HCT116 (cell line): ENCODE measurements around the gene CPNE8. TPM values are rescaled to one million over a fixed set of nuclear protein-coding genes. Genes with fewer than 3 reads are reported as not detected.

Experiments used
- ATAC-seq: fragments of 200-7000 bp; cut with Tn5 transposase; 2 replicates; pipeline ENCODE4 v1.9.1; 2020; ENCODE audit warnings: mild to moderate bottlenecking, moderate library complexity
- BruUV-seq: library from RNA; stranded (reverse); fragments of 400-500 nt; replicated peaks from 2 replicates; lab custom pipeline; 2021; lab: Mats Ljungman, UMichigan
- CTCF ChIA-PET: fragments of 300-600 bp; sonication (Branson Sonifier 250); formaldehyde crosslinking; loops from one replicate; lab custom pipeline; 2021; ENCODE audit warnings: antibody characterized with exemption; lab: Charles Lee
- POLR2A ChIA-PET: fragments of 300-600, 350-600 bp; sonication (Branson Sonifier 250); formaldehyde crosslinking; loops from one replicate; lab custom pipeline; 2021; ENCODE audit warnings: antibody characterized with exemption; lab: Charles Lee
- RAD21 ChIA-PET, 2 experiments: fragments of 300-600 bp; sonication (Branson Sonifier 250); formaldehyde crosslinking; loops; one replicate each; lab custom pipeline; 2023; ENCODE audit warnings: low total read pairs in 2 of 2; ENCODE audit not compliant: uncharacterized antibody in 2 of 2, unreplicated experiment in 2 of 2, low non-redundant PET in 1 of 2; lab: Charles Lee
- DNase-seq: peaks from one replicate; pipeline ENCODE4 v3.0.0-alpha.2; 2010; ENCODE audit warnings: low read depth, low spot score
- H2AFZ ChIP-seq: fragments of 200-600 bp; shearing (Covaris generic), sonication (generic); 2 replicates; pipeline ENCODE4 v1.6.1; 2017; ENCODE audit warnings: low read depth, mixed run types, mixed read lengths, antibody characterized with exemption, low read length; ENCODE audit not compliant: poor library complexity, severe bottlenecking
- H3K27ac ChIP-seq: 2 replicates; pipeline ENCODE4 v1.5.1; 2012; ENCODE audit warnings: low read depth, low read length
- H3K27me3 ChIP-seq: fragments of 200-600 bp; sonication (generic); 2 replicates; pipeline ENCODE4 v1.6.1; 2016; ENCODE audit warnings: mixed run types, low read length, mixed read lengths; ENCODE audit not compliant: insufficient read depth
- H3K36me3 ChIP-seq, 2 experiments: fragments of 200-500 bp in 1 of 2; fragments of 200-600 bp in 1 of 2; sonication (Bioruptor generic) in 1 of 2; sonication (generic) in 1 of 2; 2 replicates each; pipeline versions ENCODE4 v1.5.1 to v1.6.1; 2014 to 2016; ENCODE audit warnings: low read length in 2 of 2, inconsistent platforms in 1 of 2, mixed read lengths in 1 of 2, mixed run types in 1 of 2; ENCODE audit not compliant: insufficient read depth in 2 of 2, control insufficient read depth in 1 of 2
- H3K4me1 ChIP-seq, 2 experiments: fragments of 200-600 bp in 1 of 2; sonication (generic) in 1 of 2; 2 replicates each; pipeline versions ENCODE4 v1.5.1 to v1.6.1; 2012 to 2017; ENCODE audit warnings: low read length in 2 of 2, inconsistent platforms in 1 of 2, mild to moderate bottlenecking in 1 of 2, mixed read lengths in 1 of 2, mixed run types in 1 of 2, moderate library complexity in 1 of 2; ENCODE audit not compliant: insufficient read depth in 2 of 2, control insufficient read depth in 1 of 2
- H3K4me2 ChIP-seq: fragments of 200-600 bp; sonication (generic); 2 replicates; pipeline ENCODE4 v1.6.1; 2017; ENCODE audit warnings: mixed run types, low read length, mixed read lengths
- H3K4me3 ChIP-seq, 2 experiments: fragments of 200-600 bp in 1 of 2; sonication (generic) in 1 of 2; replicated peaks in 1 of 2; 2 replicates each; pipeline ENCODE4 v1.5.1; 2011 to 2016; ENCODE audit warnings: low read length in 2 of 2, control low read depth in 1 of 2, low read depth in 1 of 2, mild to moderate bottlenecking in 1 of 2, mixed read lengths in 1 of 2, mixed run types in 1 of 2
- H3K79me2 ChIP-seq: fragments of 200-600 bp; sonication (generic); 2 replicates; pipeline ENCODE4 v1.6.1; 2017; ENCODE audit warnings: mild to moderate bottlenecking, mixed run types, low read length, moderate library complexity, mixed read lengths; ENCODE audit not compliant: insufficient read depth
- H3K9ac ChIP-seq: fragments of 200-600 bp; sonication (generic); 2 replicates; pipeline ENCODE4 v1.6.1; 2016; ENCODE audit warnings: low read length, mixed read lengths
- H3K9me2 ChIP-seq: fragments of 200-600 bp; sonication (generic), shearing (Covaris generic); 2 replicates; pipeline ENCODE4 v1.6.1; 2017; ENCODE audit warnings: mixed run types, mild to moderate bottlenecking, moderate library complexity; ENCODE audit not compliant: insufficient read depth
- H3K9me3 ChIP-seq, 2 experiments: fragments of 200-500 bp in 1 of 2; fragments of 200-600 bp in 1 of 2; sonication (Bioruptor generic) in 1 of 2; sonication (generic) in 1 of 2; 2 replicates each; pipeline ENCODE4 v1.6.1; 2014 to 2017; ENCODE audit warnings: low read length in 2 of 2, mixed read lengths in 2 of 2, inconsistent platforms in 1 of 2, low read depth in 1 of 2, mild to moderate bottlenecking in 1 of 2, mixed run types in 1 of 2, moderate library complexity in 1 of 2; ENCODE audit not compliant: control insufficient read depth in 1 of 2, insufficient read depth in 1 of 2
- H4K20me1 ChIP-seq: fragments of 200-600 bp; sonication (generic), shearing (Covaris generic); 2 replicates; pipeline ENCODE4 v1.6.1; 2017; ENCODE audit warnings: mixed run types, mild to moderate bottlenecking, moderate library complexity; ENCODE audit not compliant: insufficient read depth
- CBX3 ChIP-seq: IDR thresholded peaks from 2 replicates; pipeline ENCODE4 v1.6.1; 2012; ENCODE audit warnings: low read depth
- EZH2phosphoT487 ChIP-seq: fragments of 200-600 bp; IDR thresholded peaks from 2 replicates; pipeline ENCODE4 v1.6.1; 2018; ENCODE audit warnings: antibody characterized with exemption, borderline replicate concordance
- FOSL1 ChIP-seq: IDR thresholded peaks from 2 replicates; pipeline ENCODE4 v1.6.1; 2012; ENCODE audit warnings: low read depth
- JUND ChIP-seq: IDR thresholded peaks from 2 replicates; pipeline ENCODE4 v1.6.1; 2012
- MAX ChIP-seq: IDR thresholded peaks from 2 replicates; pipeline ENCODE4 v1.6.1; 2012
- POLR2A ChIP-seq: IDR thresholded peaks from 2 replicates; pipeline ENCODE4 v1.7.0; 2011; ENCODE audit warnings: borderline replicate concordance; ENCODE audit not compliant: insufficient read depth, insufficient read length; ENCODE audit errors: extremely low read depth
- RAD21 ChIP-seq: IDR thresholded peaks from 2 replicates; pipeline ENCODE4 v1.6.1; 2012; ENCODE audit warnings: low read depth, mild to moderate bottlenecking
- SIN3A ChIP-seq: IDR thresholded peaks from 2 replicates; pipeline ENCODE4 v1.6.1; 2012; ENCODE audit warnings: low read depth
- SP1 ChIP-seq: IDR thresholded peaks from 2 replicates; pipeline ENCODE4 v1.6.1; 2012; ENCODE audit warnings: low read depth
- TCF7L2 ChIP-seq: IDR thresholded peaks from 2 replicates; pipeline ENCODE4 v1.7.0; 2011; ENCODE audit warnings: borderline replicate concordance, inconsistent platforms; ENCODE audit not compliant: insufficient read depth, insufficient read length; ENCODE audit errors: extremely low read depth
- ZFX ChIP-seq: fragments of 450-650 bp; IDR thresholded peaks from 2 replicates; pipeline ENCODE4 v1.6.1; 2017
- ZNF274 ChIP-seq: fragments of 200-500 bp; sonication (Bioruptor generic); IDR thresholded peaks from 2 replicates; pipeline ENCODE4 v1.6.1; 2014; ENCODE audit warnings: mild to moderate bottlenecking, low read depth, low read length, inconsistent platforms
- intact Hi-C: fragments of 100-400 bp; cut with micrococcal nuclease; formaldehyde crosslinking; loops from 2 replicates; pipeline ENCODE4 v1.10.0; 2022
- total RNA-seq: library from RNA; stranded (reverse); gene quantifications from one replicate; pipeline ENCODE4 v1.2.1, GENCODE V29; 2021; ENCODE audit not compliant: unreplicated experiment
- TF ChIP-seq, protein P1 (sequence below): IDR thresholded peaks from 2 replicates; pipeline ENCODE4 v1.6.1; 2012
- TF ChIP-seq, protein P2 (sequence below): IDR thresholded peaks from 2 replicates; pipeline ENCODE4 v1.6.1; 2011; ENCODE audit warnings: mild to moderate bottlenecking, low read length, moderate library complexity; ENCODE audit not compliant: insufficient replicate concordance; ENCODE audit errors: extremely low read depth

The CPNE8 gene
- total RNA-seq, 1 experiment from 2014 or later = 14.2 TPM

- Histone ChIP-seq H3K27me3 (no peaks in the 10 kb centered on the region), H3K4me1 (no peaks in the 10 kb centered on the region), H3K79me2 (peaks cover 5% of the 10 kb centered on the region; the same call in 1 of the 2 replicates), H3K9ac (no peak overlapping the region), H3K4me3 (no peak overlapping the region), H3K4me2 (no peak overlapping the region), H4K20me1 (peaks cover 3% of the 10 kb centered on the region; the same call in 1 of the 2 replicates), H3K27ac (no peak overlapping the region), H3K9me3 (no peaks in the 10 kb centered on the region), H3K36me3 (no peaks in the 10 kb centered on the region), H2AFZ (no peak overlapping the region), H3K9me2 (no peaks in the 10 kb centered on the region)
- ChIA-PET CTCF (no interaction called here), POLR2A (no interaction called here), RAD21 (no interaction called here)
- intact Hi-C loops = no loop called here
- no TSS peak for BruUV-seq
- ATAC-seq = no peak
- DNase-seq = no peak
- no peak for TF ChIP-seq SP1
- no peak for TF ChIP-seq CBX3
- TF ChIP-seq, protein P1, sequence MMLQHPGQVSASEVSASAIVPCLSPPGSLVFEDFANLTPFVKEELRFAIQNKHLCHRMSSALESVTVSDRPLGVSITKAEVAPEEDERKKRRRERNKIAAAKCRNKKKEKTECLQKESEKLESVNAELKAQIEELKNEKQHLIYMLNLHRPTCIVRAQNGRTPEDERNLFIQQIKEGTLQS = no peak
- TF ChIP-seq JUND = no peak
- TF ChIP-seq FOSL1 = no peak
- TF ChIP-seq, protein P2, sequence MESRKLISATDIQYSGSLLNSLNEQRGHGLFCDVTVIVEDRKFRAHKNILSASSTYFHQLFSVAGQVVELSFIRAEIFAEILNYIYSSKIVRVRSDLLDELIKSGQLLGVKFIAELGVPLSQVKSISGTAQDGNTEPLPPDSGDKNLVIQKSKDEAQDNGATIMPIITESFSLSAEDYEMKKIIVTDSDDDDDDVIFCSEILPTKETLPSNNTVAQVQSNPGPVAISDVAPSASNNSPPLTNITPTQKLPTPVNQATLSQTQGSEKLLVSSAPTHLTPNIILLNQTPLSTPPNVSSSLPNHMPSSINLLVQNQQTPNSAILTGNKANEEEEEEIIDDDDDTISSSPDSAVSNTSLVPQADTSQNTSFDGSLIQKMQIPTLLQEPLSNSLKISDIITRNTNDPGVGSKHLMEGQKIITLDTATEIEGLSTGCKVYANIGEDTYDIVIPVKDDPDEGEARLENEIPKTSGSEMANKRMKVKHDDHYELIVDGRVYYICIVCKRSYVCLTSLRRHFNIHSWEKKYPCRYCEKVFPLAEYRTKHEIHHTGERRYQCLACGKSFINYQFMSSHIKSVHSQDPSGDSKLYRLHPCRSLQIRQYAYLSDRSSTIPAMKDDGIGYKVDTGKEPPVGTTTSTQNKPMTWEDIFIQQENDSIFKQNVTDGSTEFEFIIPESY = no peak
- TF ChIP-seq EZH2phosphoT487 = no peak
- TF ChIP-seq ZNF274 = no peak
Measured at GRCh38 chr12:38878333-38878705, 27.1 kb downstream of the CPNE8 start.

DNA sequence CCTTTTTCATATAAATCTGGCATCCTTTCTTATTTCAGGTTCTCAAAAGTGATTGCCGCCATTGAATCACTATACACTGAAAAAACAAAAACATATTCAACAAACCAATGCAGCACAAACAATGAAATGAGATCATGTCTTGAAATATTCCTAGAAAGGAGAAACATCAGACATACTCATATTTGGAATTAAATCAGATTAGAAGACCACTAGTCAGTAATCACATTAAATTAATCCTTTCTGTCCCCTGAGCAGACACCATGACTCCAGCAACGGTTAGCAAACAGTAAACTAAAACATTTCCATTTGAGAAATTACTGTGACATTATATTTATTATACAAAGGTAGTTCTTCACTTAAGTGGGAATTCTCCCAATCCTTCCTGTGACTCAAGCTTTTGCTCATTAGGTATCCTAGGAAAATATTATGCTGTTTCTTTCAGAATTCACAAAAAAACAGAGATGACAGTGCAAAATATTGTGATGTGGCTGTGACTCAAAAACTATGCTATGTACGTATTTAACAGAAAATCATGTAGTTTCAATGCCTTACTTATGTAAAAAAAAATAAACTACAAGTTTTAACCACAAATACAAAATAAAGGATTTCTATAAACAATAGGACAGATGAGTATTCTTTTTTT lies 29.7 kb downstream of the CPNE8 start:
- ATAC-seq (no peak), DNase-seq (no peak)
- Histone ChIP-seq H3K79me2 (no peaks in the 10 kb centered on the region), H3K27ac (no peak overlapping the region), H3K27me3 (no peaks in the 10 kb centered on the region), H3K9me3 (no peaks in the 10 kb centered on the region), H2AFZ (no peak overlapping the region), H3K4me1 (no peaks in the 10 kb centered on the region), H4K20me1 (peaks cover 3% of the 10 kb centered on the region; the same call in 1 of the 2 replicates), H3K36me3 (no peaks in the 10 kb centered on the region), H3K9me2 (no peaks in the 10 kb centered on the region), H3K4me2 (no peak overlapping the region), H3K9ac (no peak overlapping the region), H3K4me3 (no peak overlapping the region)
- intact Hi-C loops = no loop called here
- BruUV-seq = no TSS peak
- CTCF ChIA-PET = no interaction called here
- TF ChIP-seq TCF7L2 = no peak
- no peak for TF ChIP-seq ZFX
- TF ChIP-seq MAX = no peak
- TF ChIP-seq RAD21 = no peak
- TF ChIP-seq, protein P2 = no peak
- TF ChIP-seq POLR2A = no peak
- TF ChIP-seq JUND = no peak
- TF ChIP-seq FOSL1 = no peak
- TF ChIP-seq SIN3A = no peak
- POLR2A ChIA-PET = no interaction called here
- RAD21 ChIA-PET = no interaction called here
